HepG2 (cell line): ENCODE measurements around the gene CTDNEP1. TPM values are rescaled to one million over a fixed set of nuclear protein-coding genes. Genes with fewer than 3 reads are reported as not detected.
A peak's percentile ranks its signal among the peaks of the same experiment; 100 is the strongest.

Experiments used
- AGO1 ChIP-seq: fragments of 200-400 bp; formaldehyde crosslinking; IDR thresholded peaks from 2 replicates; pipeline ENCODE4 v1.6.1; 2017; ENCODE audit warnings: mild to moderate bottlenecking, low read depth, low read length, moderate library complexity; ENCODE audit not compliant: poor library complexity, severe bottlenecking
- AKAP8 ChIP-seq: sonication (generic); formaldehyde crosslinking; IDR thresholded peaks from 2 replicates; pipeline ENCODE4 v1.5.1; 2020; ENCODE audit warnings: mild to moderate bottlenecking, missing genetic modification reagents
- ASH2L ChIP-seq: fragments of 300-600, 200-600 bp; sonication (generic); IDR thresholded peaks from 2 replicates; pipeline ENCODE4 v1.7.0; 2017; ENCODE audit warnings: low read depth, mild to moderate bottlenecking, moderate library complexity, mixed read lengths, low read length; ENCODE audit not compliant: insufficient read length
- EP300 ChIP-seq, 3 experiments: sonication (generic) in 1 of 3; formaldehyde crosslinking in 1 of 3; IDR thresholded peaks; 2 replicates each; pipeline versions ENCODE4 v1.5.1 to v1.6.1; 2011 to 2020; ENCODE audit warnings: low read depth in 2 of 3, low read length in 2 of 3, borderline replicate concordance in 1 of 3, improper control_type of control experiment in 1 of 3, mild to moderate bottlenecking in 1 of 3, missing genetic modification reagents in 1 of 3, moderate library complexity in 1 of 3
- GLI4 ChIP-seq: sonication (generic); formaldehyde crosslinking; IDR thresholded peaks from 2 replicates; pipeline ENCODE4 v1.5.1; 2020; ENCODE audit warnings: missing genetic modification reagents, mild to moderate bottlenecking, moderate library complexity, borderline replicate concordance
- HNRNPK ChIP-seq: fragments of 200-400 bp; formaldehyde crosslinking; IDR thresholded peaks from 2 replicates; pipeline ENCODE4 v1.6.1; 2018; ENCODE audit warnings: low read length, low read depth, moderate library complexity, mild to moderate bottlenecking; ENCODE audit not compliant: poor library complexity, severe bottlenecking
- MED8 ChIP-seq: sonication (generic); formaldehyde crosslinking; IDR thresholded peaks from 2 replicates; pipeline ENCODE4 v1.8.1; 2023; ENCODE audit warnings: mild to moderate bottlenecking, missing genetic modification reagents; ENCODE audit not compliant: insufficient replicate concordance
- MEF2D ChIP-seq: sonication (generic); formaldehyde crosslinking; IDR thresholded peaks from 2 replicates; pipeline ENCODE4 v1.5.1; 2020; ENCODE audit warnings: mild to moderate bottlenecking, missing genetic modification reagents
- SPEN ChIP-seq: sonication (generic); formaldehyde crosslinking; IDR thresholded peaks from 2 replicates; pipeline ENCODE4 v1.5.1; 2020; ENCODE audit warnings: low read depth, mild to moderate bottlenecking, missing genetic modification reagents
- TEAD2 ChIP-seq: sonication (generic); formaldehyde crosslinking; IDR thresholded peaks from 2 replicates; pipeline ENCODE4 v1.9.0; 2021; ENCODE audit warnings: missing genetic modification reagents
- ZNF354B ChIP-seq: sonication (generic); formaldehyde crosslinking; IDR thresholded peaks from 2 replicates; pipeline ENCODE4 v1.8.0; 2022; ENCODE audit warnings: mild to moderate bottlenecking, missing genetic modification reagents
- polyA plus RNA-seq, 8 experiments: library from polyadenylated mRNA; depleted of rRNA in 3 of 8; stranded (reverse) in 7 of 8; unstranded in 1 of 8; fragments of >200 nt; fragmentation: Illumina TruSeq in 4 of 8; extraction: Trizol in 4 of 8; gene quantifications; 2 replicates each; pipeline versions ENCODE4 v1.2.1 to v1.2.3, GENCODE V29; 2011 to 2016; ENCODE audit warnings: low read depth in 4 of 8, missing spikeins in 1 of 8, mixed read lengths in 1 of 8; ENCODE audit not compliant: insufficient read depth in 1 of 8
- total RNA-seq, 5 experiments: library from RNA; depleted of rRNA; stranded (reverse); fragments of >200 nt; fragmentation: Illumina TruSeq; extraction: Trizol; gene quantifications; 2 replicates each; pipeline ENCODE4 v1.2.3, GENCODE V29; 2016; ENCODE audit warnings: low read depth in 1 of 5
- TF ChIP-seq, protein P1 (sequence below): sonication (generic); formaldehyde crosslinking; IDR thresholded peaks from 2 replicates; pipeline ENCODE4 v1.8.0; 2022; ENCODE audit warnings: mild to moderate bottlenecking, missing genetic modification reagents, borderline replicate concordance
- TF ChIP-seq, protein P2 (sequence below): sonication (generic); formaldehyde crosslinking; IDR thresholded peaks from 2 replicates; pipeline ENCODE4 v1.4.0; 2020; ENCODE audit warnings: missing genetic modification reagents
- TF ChIP-seq, protein P3 (sequence below): sonication (generic); formaldehyde crosslinking; IDR thresholded peaks from 2 replicates; pipeline ENCODE4 v1.5.1; 2020; ENCODE audit warnings: mild to moderate bottlenecking, missing genetic modification reagents, moderate library complexity
- TF ChIP-seq, protein P4 (sequence below): sonication (generic); formaldehyde crosslinking; IDR thresholded peaks from 2 replicates; pipeline ENCODE4 v1.8.0; 2022; ENCODE audit warnings: mild to moderate bottlenecking, missing genetic modification reagents

The CTDNEP1 gene
- total and polyA plus RNA-seq, 2 of the 13 experiments (the other 11 are each of a cell fraction or from before 2014, with no cell fraction given): 19.8 to 118 TPM

DNA sequence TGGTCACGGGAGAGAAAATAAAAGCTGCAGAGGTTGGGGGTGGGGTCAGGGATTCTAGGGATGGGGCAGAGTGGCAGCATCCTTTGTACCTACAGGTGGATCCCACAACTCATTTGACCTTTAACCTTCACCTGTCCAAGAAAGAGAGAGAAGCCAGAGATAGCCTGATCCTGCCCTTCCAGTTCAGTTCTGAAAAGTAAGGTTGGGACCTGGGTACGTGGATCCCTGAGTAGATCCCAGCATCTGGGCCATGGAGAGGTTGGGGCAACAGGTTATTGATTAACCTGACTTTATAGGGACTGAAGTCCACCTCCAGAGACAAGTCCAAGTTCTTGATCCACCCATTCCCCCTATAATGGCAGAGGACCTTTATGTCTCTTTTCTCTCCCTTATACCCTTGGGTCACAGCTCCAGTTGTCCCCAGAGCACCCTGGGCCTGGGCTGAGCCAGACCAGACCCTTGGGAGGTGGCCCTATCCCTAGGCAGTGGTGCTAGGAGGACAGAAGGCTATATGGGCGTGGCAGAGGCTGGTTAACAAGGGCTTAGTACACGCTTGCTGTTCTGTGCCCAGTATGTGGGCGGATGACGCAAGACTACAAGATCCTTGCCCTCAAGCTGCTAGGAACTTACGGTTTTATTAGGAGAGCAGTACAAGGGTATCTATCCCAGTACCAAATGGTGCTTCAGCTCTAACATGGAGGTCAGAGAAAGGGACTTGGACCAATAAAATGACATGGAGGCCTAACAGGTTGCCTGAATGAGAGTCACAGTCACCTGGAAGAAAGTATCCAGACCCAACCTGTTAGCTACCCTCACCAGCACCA, 7.4 kb upstream of the CTDNEP1 start (continued):
- TF ChIP-seq, protein P1, sequence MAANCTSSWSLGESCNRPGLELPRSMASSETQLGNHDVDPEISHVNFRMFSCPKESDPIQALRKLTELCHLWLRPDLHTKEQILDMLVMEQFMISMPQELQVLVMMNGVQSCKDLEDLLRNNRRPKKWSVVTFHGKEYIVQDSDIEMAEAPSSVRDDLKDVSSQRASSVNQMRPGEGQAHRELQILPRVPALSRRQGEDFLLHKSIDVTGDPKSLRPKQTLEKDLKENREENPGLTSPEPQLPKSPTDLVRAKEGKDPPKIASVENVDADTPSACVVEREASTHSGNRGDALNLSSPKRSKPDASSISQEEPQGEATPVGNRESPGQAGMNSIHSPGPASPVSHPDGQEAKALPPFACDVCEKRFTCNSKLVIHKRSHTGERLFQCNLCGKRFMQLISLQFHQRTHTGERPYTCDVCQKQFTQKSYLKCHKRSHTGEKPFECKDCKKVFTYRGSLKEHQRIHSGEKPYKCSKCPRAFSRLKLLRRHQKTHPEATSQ (CRISPR knock-in tag): no peak
- TF ChIP-seq MED8 (CRISPR knock-in tag) (peak; percentile 64), AKAP8 (CRISPR knock-in tag) (no peak), SPEN (CRISPR knock-in tag) (no peak), MEF2D (CRISPR knock-in tag) (peak; percentile 58; the same call in 1 of the 2 replicates), TEAD2 (CRISPR knock-in tag) (no peak), ZNF354B (no peak), GLI4 (CRISPR knock-in tag) (0 out of 2 replicates have a peak, but pooled peaks have one; percentile 37), AGO1 (no peak), HNRNPK (no peak), ASH2L (peak; percentile 77), EP300 (IDR thresholded peaks at IDR 0.05; ENCODE audit: low read depth in 2 of 2, low read length in 2 of 2) (peak; percentile 11 to 42; a peak in 1 of 4 replicates), EP300 (CRISPR knock-in tag; IDR thresholded peaks at IDR 0.05; ENCODE audit: borderline replicate concordance) (no peak)
- TF ChIP-seq, protein P2, sequence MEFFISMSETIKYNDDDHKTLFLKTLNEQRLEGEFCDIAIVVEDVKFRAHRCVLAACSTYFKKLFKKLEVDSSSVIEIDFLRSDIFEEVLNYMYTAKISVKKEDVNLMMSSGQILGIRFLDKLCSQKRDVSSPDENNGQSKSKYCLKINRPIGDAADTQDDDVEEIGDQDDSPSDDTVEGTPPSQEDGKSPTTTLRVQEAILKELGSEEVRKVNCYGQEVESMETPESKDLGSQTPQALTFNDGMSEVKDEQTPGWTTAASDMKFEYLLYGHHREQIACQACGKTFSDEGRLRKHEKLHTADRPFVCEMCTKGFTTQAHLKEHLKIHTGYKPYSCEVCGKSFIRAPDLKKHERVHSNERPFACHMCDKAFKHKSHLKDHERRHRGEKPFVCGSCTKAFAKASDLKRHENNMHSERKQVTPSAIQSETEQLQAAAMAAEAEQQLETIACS (CRISPR knock-in tag): no peak
- TF ChIP-seq, protein P3, sequence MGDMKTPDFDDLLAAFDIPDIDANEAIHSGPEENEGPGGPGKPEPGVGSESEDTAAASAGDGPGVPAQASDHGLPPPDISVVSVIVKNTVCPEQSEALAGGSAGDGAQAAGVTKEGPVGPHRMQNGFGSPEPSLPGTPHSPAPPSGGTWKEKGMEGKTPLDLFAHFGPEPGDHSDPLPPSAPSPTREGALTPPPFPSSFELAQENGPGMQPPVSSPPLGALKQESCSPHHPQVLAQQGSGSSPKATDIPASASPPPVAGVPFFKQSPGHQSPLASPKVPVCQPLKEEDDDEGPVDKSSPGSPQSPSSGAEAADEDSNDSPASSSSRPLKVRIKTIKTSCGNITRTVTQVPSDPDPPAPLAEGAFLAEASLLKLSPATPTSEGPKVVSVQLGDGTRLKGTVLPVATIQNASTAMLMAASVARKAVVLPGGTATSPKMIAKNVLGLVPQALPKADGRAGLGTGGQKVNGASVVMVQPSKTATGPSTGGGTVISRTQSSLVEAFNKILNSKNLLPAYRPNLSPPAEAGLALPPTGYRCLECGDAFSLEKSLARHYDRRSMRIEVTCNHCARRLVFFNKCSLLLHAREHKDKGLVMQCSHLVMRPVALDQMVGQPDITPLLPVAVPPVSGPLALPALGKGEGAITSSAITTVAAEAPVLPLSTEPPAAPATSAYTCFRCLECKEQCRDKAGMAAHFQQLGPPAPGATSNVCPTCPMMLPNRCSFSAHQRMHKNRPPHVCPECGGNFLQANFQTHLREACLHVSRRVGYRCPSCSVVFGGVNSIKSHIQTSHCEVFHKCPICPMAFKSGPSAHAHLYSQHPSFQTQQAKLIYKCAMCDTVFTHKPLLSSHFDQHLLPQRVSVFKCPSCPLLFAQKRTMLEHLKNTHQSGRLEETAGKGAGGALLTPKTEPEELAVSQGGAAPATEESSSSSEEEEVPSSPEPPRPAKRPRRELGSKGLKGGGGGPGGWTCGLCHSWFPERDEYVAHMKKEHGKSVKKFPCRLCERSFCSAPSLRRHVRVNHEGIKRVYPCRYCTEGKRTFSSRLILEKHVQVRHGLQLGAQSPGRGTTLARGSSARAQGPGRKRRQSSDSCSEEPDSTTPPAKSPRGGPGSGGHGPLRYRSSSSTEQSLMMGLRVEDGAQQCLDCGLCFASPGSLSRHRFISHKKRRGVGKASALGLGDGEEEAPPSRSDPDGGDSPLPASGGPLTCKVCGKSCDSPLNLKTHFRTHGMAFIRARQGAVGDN: peak; percentile 77
- TF ChIP-seq, protein P4, sequence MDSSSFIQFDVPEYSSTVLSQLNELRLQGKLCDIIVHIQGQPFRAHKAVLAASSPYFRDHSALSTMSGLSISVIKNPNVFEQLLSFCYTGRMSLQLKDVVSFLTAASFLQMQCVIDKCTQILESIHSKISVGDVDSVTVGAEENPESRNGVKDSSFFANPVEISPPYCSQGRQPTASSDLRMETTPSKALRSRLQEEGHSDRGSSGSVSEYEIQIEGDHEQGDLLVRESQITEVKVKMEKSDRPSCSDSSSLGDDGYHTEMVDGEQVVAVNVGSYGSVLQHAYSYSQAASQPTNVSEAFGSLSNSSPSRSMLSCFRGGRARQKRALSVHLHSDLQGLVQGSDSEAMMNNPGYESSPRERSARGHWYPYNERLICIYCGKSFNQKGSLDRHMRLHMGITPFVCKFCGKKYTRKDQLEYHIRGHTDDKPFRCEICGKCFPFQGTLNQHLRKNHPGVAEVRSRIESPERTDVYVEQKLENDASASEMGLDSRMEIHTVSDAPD: no peak
